Measurements from ENCODE around the gene EPHA4. TPM values are rescaled to one million over a fixed set of nuclear protein-coding genes. Genes with fewer than 3 reads are reported as not detected.

The EPHA4 gene
- total RNA-seq, 1 donor from 2014 or later = 24.1 TPM

DNA sequence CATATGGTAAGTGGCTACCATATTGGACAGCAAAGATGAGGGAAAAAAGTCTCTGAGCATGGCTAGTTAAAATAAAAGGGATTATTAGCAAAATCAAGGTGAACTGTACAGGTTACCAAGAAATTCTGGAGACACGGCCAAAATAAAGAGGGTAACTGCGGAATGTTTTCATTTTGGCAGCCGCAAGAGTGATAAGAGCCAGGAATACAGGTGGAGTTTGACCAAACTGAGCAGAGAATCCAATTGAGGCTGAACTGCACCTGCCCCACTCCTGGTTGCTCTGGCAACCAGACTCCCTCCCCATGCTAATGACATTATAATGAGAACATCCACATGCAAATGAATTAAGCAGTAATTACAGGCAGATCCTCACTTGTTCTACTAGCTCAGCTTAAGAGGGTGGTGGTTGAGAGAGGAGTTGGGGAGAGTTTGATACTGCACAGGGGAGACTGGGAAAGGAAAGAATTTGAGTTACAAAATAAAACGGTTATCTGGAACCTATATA, 18.8 kb upstream of the EPHA4 start:
- DNase-seq (ENCODE audit: extremely low spot score in 2 of 2) = no peak
- no peak overlapping the region for H3K4me3 ChIP-seq
- H3K27me3 ChIP-seq = no peaks in the 10 kb centered on the region
- intact Hi-C loops (cut with DNase I) = no loop called here
- no peaks in the 10 kb centered on the region for H3K36me3 ChIP-seq
- H3K9me3 ChIP-seq = no peaks in the 10 kb centered on the region
- TF ChIP-seq POLR2A (IDR thresholded peaks at IDR 0.05) (no peak), POLR2AphosphoS5 (IDR thresholded peaks at IDR 0.05; ENCODE audit: insufficient read depth in 1 of 2, low read depth in 1 of 2) (no peak)
- TF ChIP-seq, protein P1, sequence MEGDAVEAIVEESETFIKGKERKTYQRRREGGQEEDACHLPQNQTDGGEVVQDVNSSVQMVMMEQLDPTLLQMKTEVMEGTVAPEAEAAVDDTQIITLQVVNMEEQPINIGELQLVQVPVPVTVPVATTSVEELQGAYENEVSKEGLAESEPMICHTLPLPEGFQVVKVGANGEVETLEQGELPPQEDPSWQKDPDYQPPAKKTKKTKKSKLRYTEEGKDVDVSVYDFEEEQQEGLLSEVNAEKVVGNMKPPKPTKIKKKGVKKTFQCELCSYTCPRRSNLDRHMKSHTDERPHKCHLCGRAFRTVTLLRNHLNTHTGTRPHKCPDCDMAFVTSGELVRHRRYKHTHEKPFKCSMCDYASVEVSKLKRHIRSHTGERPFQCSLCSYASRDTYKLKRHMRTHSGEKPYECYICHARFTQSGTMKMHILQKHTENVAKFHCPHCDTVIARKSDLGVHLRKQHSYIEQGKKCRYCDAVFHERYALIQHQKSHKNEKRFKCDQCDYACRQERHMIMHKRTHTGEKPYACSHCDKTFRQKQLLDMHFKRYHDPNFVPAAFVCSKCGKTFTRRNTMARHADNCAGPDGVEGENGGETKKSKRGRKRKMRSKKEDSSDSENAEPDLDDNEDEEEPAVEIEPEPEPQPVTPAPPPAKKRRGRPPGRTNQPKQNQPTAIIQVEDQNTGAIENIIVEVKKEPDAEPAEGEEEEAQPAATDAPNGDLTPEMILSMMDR (IDR thresholded peaks at IDR 0.05) = no peak
- H3K27ac ChIP-seq = no peak overlapping the region
- no peaks in the 10 kb centered on the region for H3K4me1 ChIP-seq

DNA sequence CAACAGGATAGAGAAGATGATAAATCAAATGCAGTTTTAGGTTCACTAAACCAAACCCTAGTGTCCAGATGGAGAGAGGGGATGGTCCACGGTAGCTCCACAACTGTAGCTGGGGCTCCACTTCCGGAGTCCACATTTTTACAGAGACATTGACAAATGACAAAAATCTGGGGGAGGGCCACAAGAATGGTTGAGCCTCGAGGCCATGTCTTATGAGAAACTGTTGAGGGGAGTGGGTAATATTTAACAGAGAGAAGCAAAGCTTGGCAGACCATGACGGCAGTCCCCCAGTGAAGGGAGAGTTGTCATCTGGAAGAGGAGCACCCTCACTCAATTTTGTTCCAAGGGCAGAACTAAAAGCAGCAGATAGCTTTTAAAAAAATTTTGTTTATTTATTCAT, 17.6 kb upstream of the EPHA4 start:
- intact Hi-C loops (cut with DNase I) = no loop called here
- no peak overlapping the region for H3K4me3 ChIP-seq
- H3K9me3 ChIP-seq = no peaks in the 10 kb centered on the region
- no peaks in the 10 kb centered on the region for H3K27me3 ChIP-seq
- H3K36me3 ChIP-seq = no peaks in the 10 kb centered on the region
- TF ChIP-seq POLR2AphosphoS5 (IDR thresholded peaks at IDR 0.05; ENCODE audit: insufficient read depth in 1 of 2, low read depth in 1 of 2) = no peak
- TF ChIP-seq POLR2A (IDR thresholded peaks at IDR 0.05) = no peak
- TF ChIP-seq, protein P1 (IDR thresholded peaks at IDR 0.05) = no peak
- H3K27ac ChIP-seq = no peak overlapping the region
- no peak for DNase-seq (ENCODE audit: extremely low spot score in 2 of 2)
- H3K4me1 ChIP-seq = no peaks in the 10 kb centered on the region

DNA sequence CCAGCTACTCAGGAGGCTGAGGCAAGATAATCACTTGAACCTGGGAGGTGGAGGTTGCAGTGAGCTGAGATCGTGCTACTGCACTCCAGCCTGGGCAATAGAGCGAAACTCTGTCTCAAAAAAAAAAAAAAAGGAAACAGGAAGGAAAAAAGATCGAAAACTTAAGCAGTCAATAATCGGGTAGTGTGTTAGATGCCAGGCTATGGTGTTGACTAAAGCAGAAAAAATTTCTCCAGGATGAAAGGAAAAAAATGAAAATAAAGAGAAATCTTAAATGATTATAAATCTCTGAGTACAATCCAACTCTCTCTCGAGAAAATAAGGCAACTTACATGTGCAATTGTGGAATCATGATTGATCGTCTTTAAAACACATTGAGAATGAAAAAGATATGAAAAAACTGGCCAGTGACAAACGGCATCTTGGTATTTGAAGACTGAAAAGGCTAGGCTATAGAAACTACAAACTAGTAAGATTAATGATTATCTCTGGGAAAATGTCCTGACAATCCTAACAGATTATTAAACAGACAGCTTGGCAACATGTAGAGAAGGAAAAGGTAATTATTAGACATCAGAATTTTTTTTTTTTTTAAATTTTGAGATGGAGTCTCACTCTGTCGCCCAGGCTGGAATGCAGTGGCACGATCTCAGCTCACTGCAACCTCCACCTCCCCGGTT, 16.3 kb upstream of the EPHA4 start:
- intact Hi-C loops (cut with DNase I) = no loop called here
- TF ChIP-seq POLR2A (IDR thresholded peaks at IDR 0.05) (no peak), POLR2AphosphoS5 (IDR thresholded peaks at IDR 0.05; ENCODE audit: insufficient read depth in 1 of 2, low read depth in 1 of 2) (no peak)
- TF ChIP-seq, protein P1 (IDR thresholded peaks at IDR 0.05) = no peak
- Histone ChIP-seq H3K4me3 (no peak overlapping the region), H3K4me1 (no peaks in the 10 kb centered on the region), H3K9me3 (no peaks in the 10 kb centered on the region), H3K27me3 (no peaks in the 10 kb centered on the region), H3K36me3 (no peaks in the 10 kb centered on the region), H3K27ac (no peak overlapping the region)
- DNase-seq (ENCODE audit: extremely low spot score in 2 of 2) = no peak

DNA sequence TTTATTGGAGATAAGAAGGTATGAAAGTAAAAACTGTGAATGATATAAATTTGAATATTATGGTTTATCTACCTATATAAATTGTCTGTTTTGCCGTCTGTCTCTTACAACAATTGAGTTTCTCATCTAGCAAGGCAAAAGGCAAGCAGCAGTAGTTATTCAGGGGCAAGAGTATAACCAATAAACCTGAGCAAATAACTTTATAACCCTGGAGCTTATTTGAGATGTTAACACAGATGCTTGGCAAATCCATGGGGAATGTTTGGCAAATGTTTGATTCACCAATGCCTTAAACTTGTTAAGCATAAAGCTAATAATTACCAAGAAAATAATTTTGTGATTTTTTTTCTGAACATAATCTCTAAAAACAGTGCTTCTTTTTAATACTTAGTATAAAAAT, 9.9 kb upstream of the EPHA4 start:
- H3K4me3 ChIP-seq = no peak overlapping the region
- no peaks in the 10 kb centered on the region for H3K27me3 ChIP-seq
- no peaks in the 10 kb centered on the region for H3K4me1 ChIP-seq
- no peak overlapping the region for H3K27ac ChIP-seq
- no peaks in the 10 kb centered on the region for H3K36me3 ChIP-seq
- no peak for DNase-seq (ENCODE audit: extremely low spot score in 2 of 2)
- intact Hi-C loops (cut with DNase I) = no loop called here
- TF ChIP-seq POLR2A (IDR thresholded peaks at IDR 0.05) (no peak), POLR2AphosphoS5 (IDR thresholded peaks at IDR 0.05; ENCODE audit: insufficient read depth in 1 of 2, low read depth in 1 of 2) (no peak)
- TF ChIP-seq, protein P1 (IDR thresholded peaks at IDR 0.05) = no peak
- H3K9me3 ChIP-seq = no peaks in the 10 kb centered on the region

DNA sequence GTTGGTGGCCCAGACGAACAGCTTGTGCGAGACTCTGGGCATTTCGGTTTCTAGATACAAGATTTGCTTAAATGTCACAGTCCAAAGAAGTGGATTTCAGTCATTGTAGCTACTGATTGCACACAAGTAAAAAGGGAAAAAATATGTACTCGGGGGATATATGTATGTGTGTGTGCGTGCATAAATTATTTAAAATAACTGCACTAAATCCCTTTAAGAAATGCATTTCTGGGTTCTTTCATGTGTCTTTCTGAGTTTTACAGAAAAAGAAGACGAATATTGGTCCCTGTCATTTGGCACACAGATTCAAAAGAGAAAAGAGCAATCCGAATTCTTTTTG, 2.1 kb upstream of the EPHA4 start:
- intact Hi-C loops (cut with DNase I) = loop anchor here (10.0 kb wide), 1 partner anchor 1839 kb away; no protein-coding TSS in a partner anchor
- H3K27me3 ChIP-seq = no peaks in the 10 kb centered on the region
- peak overlapping the region; percentile 58 to 88 for H3K4me3 ChIP-seq
- no peak for DNase-seq (ENCODE audit: extremely low spot score in 2 of 2)
- no peaks in the 10 kb centered on the region for H3K36me3 ChIP-seq
- peaks cover 29% of the 10 kb centered on the region for H3K4me1 ChIP-seq
- TF ChIP-seq POLR2AphosphoS5 (IDR thresholded peaks at IDR 0.05; ENCODE audit: insufficient read depth in 1 of 2, low read depth in 1 of 2) = no peak
- TF ChIP-seq, protein P1 (IDR thresholded peaks at IDR 0.05) = no peak
- no peak for TF ChIP-seq POLR2A (IDR thresholded peaks at IDR 0.05)
- H3K9me3 ChIP-seq = no peaks in the 10 kb centered on the region
- no peak overlapping the region for H3K27ac ChIP-seq

Data from vagina (tissue), 2 donors.